GM12801 (cell line): Measurements from ENCODE around the gene UBXN10.

ENCODE experiments used
- TF ChIP-seq, protein P1 (sequence below): IDR thresholded peaks from one replicate; pipeline ENCODE4 v1.5.1; 2011; ENCODE audit warnings: control low read depth; ENCODE audit not compliant: insufficient read length; ENCODE audit errors: extremely low read depth

Gene UBXN10

GRCh38 chr1:20147846-20148570 is 37.9 kb upstream of the UBXN10 start:
- TF ChIP-seq, protein P1, sequence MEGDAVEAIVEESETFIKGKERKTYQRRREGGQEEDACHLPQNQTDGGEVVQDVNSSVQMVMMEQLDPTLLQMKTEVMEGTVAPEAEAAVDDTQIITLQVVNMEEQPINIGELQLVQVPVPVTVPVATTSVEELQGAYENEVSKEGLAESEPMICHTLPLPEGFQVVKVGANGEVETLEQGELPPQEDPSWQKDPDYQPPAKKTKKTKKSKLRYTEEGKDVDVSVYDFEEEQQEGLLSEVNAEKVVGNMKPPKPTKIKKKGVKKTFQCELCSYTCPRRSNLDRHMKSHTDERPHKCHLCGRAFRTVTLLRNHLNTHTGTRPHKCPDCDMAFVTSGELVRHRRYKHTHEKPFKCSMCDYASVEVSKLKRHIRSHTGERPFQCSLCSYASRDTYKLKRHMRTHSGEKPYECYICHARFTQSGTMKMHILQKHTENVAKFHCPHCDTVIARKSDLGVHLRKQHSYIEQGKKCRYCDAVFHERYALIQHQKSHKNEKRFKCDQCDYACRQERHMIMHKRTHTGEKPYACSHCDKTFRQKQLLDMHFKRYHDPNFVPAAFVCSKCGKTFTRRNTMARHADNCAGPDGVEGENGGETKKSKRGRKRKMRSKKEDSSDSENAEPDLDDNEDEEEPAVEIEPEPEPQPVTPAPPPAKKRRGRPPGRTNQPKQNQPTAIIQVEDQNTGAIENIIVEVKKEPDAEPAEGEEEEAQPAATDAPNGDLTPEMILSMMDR: no peak

DNA sequence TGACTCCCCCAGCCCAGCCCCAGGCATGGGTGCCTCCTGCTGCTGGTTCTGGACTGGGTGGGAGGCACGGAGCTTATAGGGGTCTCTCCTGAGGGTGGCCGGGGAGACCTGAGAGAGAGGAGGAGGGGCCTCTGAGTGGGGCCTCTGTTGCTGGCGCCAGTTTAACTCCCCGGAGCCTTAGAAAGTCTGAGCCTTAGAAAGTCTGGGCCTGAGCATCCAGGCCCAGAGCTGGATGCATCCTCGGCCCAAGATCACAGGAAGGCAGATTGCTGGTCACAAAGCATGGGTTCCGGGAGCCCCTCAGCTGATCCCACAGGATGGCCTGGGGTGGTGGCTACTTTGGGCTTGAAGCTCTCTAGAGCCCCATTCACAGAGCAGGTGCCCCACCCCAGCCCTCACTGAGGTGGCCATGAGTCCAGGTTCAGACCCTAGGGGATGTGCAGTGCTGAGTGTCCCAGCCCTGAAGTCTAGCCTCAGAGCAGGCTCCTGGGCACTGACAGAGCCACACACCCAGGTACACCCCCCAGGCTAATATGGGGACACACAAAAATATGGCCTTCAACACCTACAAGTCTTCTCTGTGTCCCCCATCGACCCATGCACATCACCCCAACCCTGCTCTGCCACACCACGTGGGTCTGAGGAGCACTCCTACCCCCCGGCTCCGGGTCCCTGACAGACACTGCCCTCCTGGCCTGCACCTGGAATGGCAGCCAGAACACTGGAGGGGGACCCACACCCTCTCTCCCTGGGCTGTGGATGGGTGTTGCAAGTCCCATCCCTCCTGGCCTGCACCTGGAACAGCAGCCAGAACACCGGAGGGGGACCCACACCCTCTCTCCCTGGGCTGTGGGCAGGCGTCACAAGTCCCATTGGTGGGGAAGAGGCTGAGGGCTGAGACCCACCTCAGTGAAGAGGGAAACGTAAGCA is 37.1 kb upstream of the UBXN10 start:
- TF ChIP-seq, protein P1: no peak

- TF ChIP-seq, protein P1: no peak
Measured at GRCh38 chr1:20149601-20150325, 36.1 kb upstream of the UBXN10 start.

- TF ChIP-seq, protein P1: no peak
Measured at GRCh38 chr1:20150326-20150705, 35.6 kb upstream of the UBXN10 start.

GRCh38 chr1:20150969-20151368 is 34.9 kb upstream of the UBXN10 start:
- TF ChIP-seq, protein P1: no peak

DNA sequence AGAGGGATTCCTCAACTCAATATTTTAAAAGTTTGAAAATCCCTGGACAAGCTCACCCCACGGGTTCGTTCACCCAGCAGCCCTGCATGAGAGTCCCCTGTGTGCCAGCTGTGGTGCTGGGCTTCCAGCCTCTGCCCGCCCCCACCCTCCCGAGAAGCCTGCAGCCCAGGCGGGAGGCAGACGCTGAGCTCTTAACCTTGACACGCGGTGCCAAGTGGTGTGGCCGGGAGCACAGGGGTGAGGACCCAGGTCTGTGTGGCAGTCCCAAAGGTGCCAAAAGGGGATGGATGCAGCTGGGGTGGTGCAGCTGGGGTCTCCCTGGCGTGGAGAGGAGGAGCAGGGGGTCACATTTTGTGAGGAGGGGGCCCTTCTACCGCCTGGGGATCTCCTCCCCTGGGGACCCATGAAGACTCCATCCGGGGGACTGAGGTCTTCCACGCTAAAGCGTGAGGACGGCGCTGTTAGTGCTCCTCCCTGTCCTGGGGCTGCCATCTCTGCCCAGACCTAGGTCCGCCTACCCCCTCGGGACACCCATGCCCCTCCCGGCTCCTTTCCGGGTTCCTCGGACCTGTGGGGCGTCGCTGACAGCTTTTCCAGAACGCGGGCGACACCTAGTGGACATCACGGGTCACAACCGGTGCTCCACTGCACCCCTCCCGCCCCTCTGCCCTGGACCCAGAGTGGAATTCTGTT is 33.8 kb upstream of the UBXN10 start:
- TF ChIP-seq, protein P1: no peak
